ENCODE measurements around the gene SLC35F1.

Gene SLC35F1

GRCh38 chr6:118174071-118174470 lies 267.0 kb downstream of the SLC35F1 start:
- no peak overlapping the region for H3K4me3 ChIP-seq (ENCODE audit: low read length)
- no peak for DNase-seq (ENCODE audit: low read depth)
- no peak for TF ChIP-seq CTCF (conservative IDR thresholded peaks at IDR 0.05; ENCODE audit: low read length)

GRCh38 chr6:118177720-118178119 lies 270.7 kb downstream of the SLC35F1 start:
- TF ChIP-seq CTCF (conservative IDR thresholded peaks at IDR 0.05; ENCODE audit: low read length) = no peak
- DNase-seq (ENCODE audit: low read depth) = no peak
- H3K4me3 ChIP-seq (ENCODE audit: low read length) = no peak overlapping the region

- TF ChIP-seq CTCF (conservative IDR thresholded peaks at IDR 0.05; ENCODE audit: low read length) = no peak
- H3K4me3 ChIP-seq (ENCODE audit: low read length) = no peak overlapping the region
- no peak for DNase-seq (ENCODE audit: low read depth)
Measured at GRCh38 chr6:118179048-118179447, 272.0 kb downstream of the SLC35F1 start.

- no peak overlapping the region for H3K4me3 ChIP-seq (ENCODE audit: low read length)
- TF ChIP-seq CTCF (conservative IDR thresholded peaks at IDR 0.05; ENCODE audit: low read length) = no peak
- DNase-seq (ENCODE audit: low read depth) = no peak
Measured at GRCh38 chr6:118186672-118187567, 279.9 kb downstream of the SLC35F1 start.

GRCh38 chr6:118187568-118188164 lies 280.6 kb downstream of the SLC35F1 start:
- peak; percentile 74 for DNase-seq (ENCODE audit: low read depth)
- no peak for TF ChIP-seq CTCF (conservative IDR thresholded peaks at IDR 0.05; ENCODE audit: low read length)
- no peak overlapping the region for H3K4me3 ChIP-seq (ENCODE audit: low read length)

GRCh38 chr6:118188561-118188960 lies 281.5 kb downstream of the SLC35F1 start:
- no peak for TF ChIP-seq CTCF (conservative IDR thresholded peaks at IDR 0.05; ENCODE audit: low read length)

GRCh38 chr6:118197539-118197938 lies 290.5 kb downstream of the SLC35F1 start:
- no peak for TF ChIP-seq CTCF (conservative IDR thresholded peaks at IDR 0.05; ENCODE audit: low read length)
- no peak overlapping the region for H3K4me3 ChIP-seq (ENCODE audit: low read length)
- no peak for DNase-seq (ENCODE audit: low read depth)

More at GRCh38 chr6:118188561-118188960, 281.5 kb downstream of the SLC35F1 start:
- H3K4me3 ChIP-seq (ENCODE audit: low read length) = no peak overlapping the region
- no peak for DNase-seq (ENCODE audit: low read depth)

Data from AG10803 (cell line).